Skeletal muscle tissue (tissue), 5 donors: ENCODE results near the gene IFNG-AS1. TPM values are rescaled to one million over a fixed set of nuclear protein-coding genes. Genes with fewer than 3 reads are reported as not detected.

Experiments
- H3K27ac ChIP-seq: one replicate; pipeline ENCODE4 v1.7.0; 2013; ENCODE audit warnings: mild to moderate bottlenecking, low read depth, low read length, inconsistent platforms
- H3K27me3 ChIP-seq, 3 donors: one replicate each; pipeline ENCODE4 v1.7.0; 2013; ENCODE audit warnings: low read length in 3 of 3; ENCODE audit not compliant: control insufficient read depth in 3 of 3, insufficient read depth in 3 of 3
- H3K36me3 ChIP-seq, 3 donors: one replicate each; pipeline ENCODE4 v1.7.0; 2013; ENCODE audit warnings: low read length in 3 of 3; ENCODE audit not compliant: control insufficient read depth in 3 of 3, insufficient read depth in 3 of 3
- H3K4me1 ChIP-seq, 3 donors: one replicate each; pipeline ENCODE4 v1.7.0; 2013; ENCODE audit warnings: low read length in 3 of 3, mild to moderate bottlenecking in 3 of 3; ENCODE audit not compliant: control insufficient read depth in 3 of 3, insufficient read depth in 3 of 3
- H3K4me3 ChIP-seq, 3 donors: one replicate each; pipeline ENCODE4 v1.7.0; 2013; ENCODE audit warnings: low read length in 3 of 3
- H3K9ac ChIP-seq, 3 donors: one replicate each; pipeline ENCODE4 v1.7.0; 2013; ENCODE audit warnings: low read length in 3 of 3, mild to moderate bottlenecking in 3 of 3, moderate library complexity in 2 of 3, low read depth in 1 of 3
- H3K9me3 ChIP-seq, 3 donors: one replicate each; pipeline ENCODE4 v1.7.0; 2013; ENCODE audit warnings: low read length in 3 of 3; ENCODE audit not compliant: control insufficient read depth in 3 of 3
- small RNA-seq: library from RNA; depleted of rRNA; stranded (forward); fragments of <200 nt; gene quantifications from one replicate; pipeline ENCODE3, GENCODE V24; 2014
- total RNA-seq: library from RNA; depleted of rRNA; stranded (reverse); fragments of >200 nt; gene quantifications from one replicate; pipeline ENCODE4 v1.2.3, GENCODE V29; 2014
- donor health status: Osteomylitis.

Gene IFNG-AS1
- total RNA-seq, 1 donor from 2014 or later = 1.0 TPM

DNA sequence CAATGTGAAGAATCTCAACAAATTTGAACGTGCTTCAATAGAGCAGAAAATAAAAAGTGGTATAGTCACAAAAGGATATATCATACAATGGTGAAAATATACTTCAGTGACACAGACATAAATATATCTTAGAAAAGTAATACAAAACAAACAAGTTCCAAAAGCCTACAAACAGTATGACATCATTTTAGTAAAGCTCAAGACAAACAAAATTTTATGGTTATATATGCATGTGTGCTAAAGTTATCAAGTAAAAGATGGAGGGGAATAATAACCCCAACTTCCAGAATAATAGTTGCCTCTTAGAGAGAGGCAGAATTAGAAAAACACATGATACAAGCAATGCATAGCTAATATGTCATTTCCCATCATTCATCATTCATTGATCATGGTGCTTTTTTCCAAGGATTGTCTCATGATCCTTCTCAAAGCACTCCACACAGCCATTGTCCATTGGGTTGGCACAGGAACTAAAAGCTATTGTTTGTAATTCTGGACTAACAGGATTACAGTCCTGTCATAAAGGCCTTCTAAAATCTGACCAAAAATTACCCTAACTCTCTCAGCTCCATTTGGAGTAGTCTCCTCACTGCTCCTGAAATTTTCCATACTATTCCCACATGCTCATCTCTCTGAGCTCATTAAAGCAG lies 59.5 kb downstream of the IFNG-AS1 start:
- Histone ChIP-seq H3K27ac (no peak overlapping the region), H3K36me3 (no peaks in the 10 kb centered on the region), H3K9me3 (no peaks in the 10 kb centered on the region), H3K4me1 (no peaks in the 10 kb centered on the region), H3K9ac (no peak overlapping the region), H3K4me3 (no peak overlapping the region), H3K27me3 (no peaks in the 10 kb centered on the region)

DNA sequence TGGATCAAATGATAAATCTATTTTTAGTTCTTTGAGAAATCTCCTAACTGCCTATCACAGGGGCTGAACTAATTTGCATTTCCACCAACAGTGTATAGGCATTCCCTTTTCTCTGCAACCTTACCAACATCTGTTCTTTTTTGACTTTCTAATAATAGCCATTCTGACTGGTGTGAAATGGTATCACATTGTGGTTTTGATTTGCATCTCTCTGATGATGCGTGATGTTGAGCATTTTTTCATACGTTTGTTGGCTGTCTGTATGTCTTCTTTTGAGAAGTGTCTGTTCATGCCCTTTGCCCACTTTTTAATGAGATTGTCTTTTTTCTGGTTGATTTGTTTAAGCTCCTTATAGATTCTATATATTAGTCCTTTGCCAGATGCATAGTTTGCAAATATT lies 67.1 kb downstream of the IFNG-AS1 start:
- no peaks in the 10 kb centered on the region for H3K9me3 ChIP-seq
- H3K27ac ChIP-seq = no peak overlapping the region
- no peaks in the 10 kb centered on the region for H3K27me3 ChIP-seq
- H3K4me3 ChIP-seq = no peak overlapping the region
- H3K4me1 ChIP-seq = no peaks in the 10 kb centered on the region
- no peak overlapping the region for H3K9ac ChIP-seq
- H3K36me3 ChIP-seq = no peaks in the 10 kb centered on the region

DNA sequence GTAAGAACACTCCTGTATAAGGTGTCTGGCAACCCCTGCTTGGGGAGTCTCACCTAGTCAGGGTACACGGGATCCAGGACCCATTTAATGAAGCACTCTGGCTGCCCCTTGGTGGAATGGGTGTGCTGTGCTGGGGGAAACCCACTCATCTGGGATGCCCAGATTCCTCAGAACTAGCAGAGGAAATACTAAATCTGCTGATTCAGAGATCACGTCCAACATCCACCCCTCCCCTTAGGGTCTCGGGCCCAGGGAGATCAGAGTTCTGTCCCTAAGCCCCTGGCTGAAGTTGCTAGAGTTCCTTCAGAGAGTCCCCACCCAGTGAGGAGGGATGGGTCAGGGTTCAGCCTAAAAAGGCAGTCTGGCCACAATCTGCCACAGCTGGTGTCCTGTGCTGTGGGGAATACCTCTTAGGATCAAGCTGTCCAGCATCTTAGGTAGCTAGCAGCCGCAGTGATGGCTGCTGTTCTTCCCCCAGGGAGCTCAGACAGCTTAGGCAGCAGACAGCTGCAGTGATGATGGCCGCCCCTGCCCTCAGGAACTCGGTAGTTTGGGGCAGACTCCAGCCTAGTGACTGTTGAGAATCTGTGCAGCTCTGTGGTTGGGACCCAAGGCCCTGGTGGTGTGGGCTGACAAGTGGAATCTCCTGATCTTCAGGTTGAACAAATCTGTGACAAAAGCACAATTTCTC lies 74.8 kb downstream of the IFNG-AS1 start:
- H3K36me3 ChIP-seq = no peaks in the 10 kb centered on the region
- H3K9ac ChIP-seq = no peak overlapping the region
- no peaks in the 10 kb centered on the region for H3K4me1 ChIP-seq
- peaks cover 0 to 2% (median 0%) of the 10 kb centered on the region in 3 donors for H3K9me3 ChIP-seq
- H3K27me3 ChIP-seq = no peaks in the 10 kb centered on the region
- H3K4me3 ChIP-seq = no peak overlapping the region
- no peak overlapping the region for H3K27ac ChIP-seq

DNA sequence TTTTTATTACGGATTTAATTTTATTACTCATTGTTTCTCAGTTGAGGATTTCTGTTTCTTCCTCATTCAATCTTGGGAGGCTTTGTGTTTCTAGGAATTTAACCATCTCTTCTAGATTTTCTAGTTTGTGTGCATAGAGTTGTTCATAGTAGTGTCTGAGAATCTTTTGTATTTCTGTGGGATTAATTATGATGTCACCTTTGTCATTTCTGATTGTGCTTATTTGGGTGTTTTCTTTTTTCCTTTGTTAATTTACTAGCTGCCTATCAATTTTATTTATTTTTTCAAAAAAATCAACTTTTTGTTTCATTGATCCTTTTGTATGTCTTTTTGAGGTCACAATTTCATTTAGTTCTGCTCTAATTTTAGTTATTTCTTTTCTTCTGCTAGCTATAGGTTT lies 75.9 kb downstream of the IFNG-AS1 start:
- no peak overlapping the region for H3K9ac ChIP-seq
- H3K4me1 ChIP-seq = no peaks in the 10 kb centered on the region
- H3K27ac ChIP-seq = no peak overlapping the region
- peaks cover 0 to 2% (median 0%) of the 10 kb centered on the region in 3 donors for H3K9me3 ChIP-seq
- H3K27me3 ChIP-seq = no peaks in the 10 kb centered on the region
- H3K36me3 ChIP-seq = no peaks in the 10 kb centered on the region
- H3K4me3 ChIP-seq = no peak overlapping the region

DNA sequence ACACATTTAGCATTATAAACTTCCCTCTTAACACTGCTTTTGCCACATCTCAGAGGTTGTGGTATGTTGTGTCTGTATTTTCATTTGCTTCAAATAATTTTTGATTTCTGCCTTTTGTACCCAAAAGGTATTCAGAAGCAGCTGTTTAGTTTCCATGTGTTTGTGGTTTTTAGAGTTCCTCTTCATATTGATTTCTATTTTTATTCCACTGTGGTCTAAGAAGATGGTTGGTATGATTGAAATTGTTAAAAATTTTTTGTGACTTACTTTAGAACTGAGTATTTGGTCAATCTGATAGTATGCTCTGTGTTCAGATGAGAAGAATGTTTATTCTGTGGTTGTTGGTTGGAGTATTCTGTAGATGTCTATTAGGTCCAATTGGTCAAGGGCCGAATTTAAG lies 76.4 kb downstream of the IFNG-AS1 start:
- no peaks in the 10 kb centered on the region for H3K27me3 ChIP-seq
- no peaks in the 10 kb centered on the region for H3K36me3 ChIP-seq
- no peaks in the 10 kb centered on the region for H3K4me1 ChIP-seq
- H3K9ac ChIP-seq = no peak overlapping the region
- H3K27ac ChIP-seq = no peak overlapping the region
- no peak overlapping the region for H3K4me3 ChIP-seq
- peaks cover 0 to 2% (median 0%) of the 10 kb centered on the region in 3 donors for H3K9me3 ChIP-seq

DNA sequence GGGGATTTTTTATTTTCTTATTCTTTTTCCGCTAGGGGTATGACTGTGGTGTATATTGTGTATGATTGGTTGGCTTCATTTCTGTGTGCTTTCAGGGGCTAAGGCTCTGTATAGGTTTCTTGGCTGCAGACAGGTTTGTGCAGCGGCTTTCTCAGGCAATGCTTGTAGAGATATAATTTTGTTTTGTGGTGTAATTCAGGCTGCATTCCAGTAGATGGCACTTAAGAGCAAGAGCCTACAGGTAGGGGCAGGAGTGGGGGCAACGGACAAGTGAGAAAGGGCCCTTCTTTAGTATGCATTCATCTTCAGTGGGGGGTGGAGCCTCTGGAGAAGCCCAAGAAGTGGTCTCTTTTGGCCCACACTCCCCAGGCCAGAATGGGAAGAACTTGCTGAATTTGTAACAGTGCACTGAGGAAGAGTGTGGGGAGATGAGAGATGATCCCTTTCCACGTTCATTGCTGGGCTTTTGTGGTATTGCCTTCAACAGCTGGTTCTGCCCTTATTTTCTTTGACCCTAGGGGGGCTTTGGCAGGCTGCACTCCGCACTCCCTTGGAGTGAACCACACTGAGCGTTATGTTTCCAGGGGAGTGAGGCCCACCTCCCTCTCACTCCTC lies 78.6 kb downstream of the IFNG-AS1 start:
- H3K4me1 ChIP-seq = no peaks in the 10 kb centered on the region

GRCh38 chr12:68069275-68069674 lies 80.0 kb downstream of the IFNG-AS1 start:
- Histone ChIP-seq H3K9me3 (peaks cover 0 to 2% (median 0%) of the 10 kb centered on the region in 3 donors), H3K4me1 (no peaks in the 10 kb centered on the region), H3K27ac (no peak overlapping the region), H3K36me3 (no peaks in the 10 kb centered on the region), H3K27me3 (no peaks in the 10 kb centered on the region), H3K9ac (no peak overlapping the region), H3K4me3 (no peak overlapping the region)

More for the DNA sequence above, 78.6 kb downstream of the IFNG-AS1 start:
- H3K4me3 ChIP-seq = no peak overlapping the region
- no peak overlapping the region for H3K9ac ChIP-seq
- peaks cover 0 to 2% (median 0%) of the 10 kb centered on the region in 3 donors for H3K9me3 ChIP-seq
- H3K27me3 ChIP-seq = no peaks in the 10 kb centered on the region
- no peaks in the 10 kb centered on the region for H3K36me3 ChIP-seq
- no peak overlapping the region for H3K27ac ChIP-seq

Small RNAs within 50 kb of the gene (small RNA-seq; reads per million reads assigned to genes)
- gene AC005294.1 (not detected), gene RPL39P28 (not detected)

Other genes with a start within 250 kb of the IFNG-AS1 start
- gene IFNG, start 170.3 kb downstream of the IFNG-AS1 start, total RNA-seq = not detected
- not detected for gene IL26, start 236.4 kb downstream of the IFNG-AS1 start, total RNA-seq